ENCODE data around the gene LRRC55.
A peak's percentile ranks its signal among the peaks of the same experiment; 100 is the strongest.

Gene LRRC55

DNA sequence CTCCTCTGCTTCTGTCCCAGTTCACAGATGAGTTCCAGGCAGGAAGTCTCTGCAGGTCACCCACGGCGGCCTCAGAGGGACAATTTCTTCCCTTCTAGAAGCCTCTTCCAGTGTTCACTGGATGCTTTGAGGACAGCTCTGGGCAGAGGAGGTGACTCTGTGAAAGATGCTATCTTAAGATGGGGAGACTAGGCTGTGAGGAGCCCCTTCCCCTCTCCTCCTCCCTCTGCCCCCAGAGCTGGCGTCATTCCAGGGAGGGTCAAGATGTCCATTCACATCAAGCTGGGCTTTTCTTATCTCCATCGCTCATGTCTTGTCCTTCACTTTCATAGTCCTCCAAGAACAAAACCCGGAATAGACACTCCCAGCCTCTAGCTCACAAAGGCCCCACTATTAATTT lies 51.9 kb downstream of the LRRC55 start:
- DNase-seq: no peak

DNA sequence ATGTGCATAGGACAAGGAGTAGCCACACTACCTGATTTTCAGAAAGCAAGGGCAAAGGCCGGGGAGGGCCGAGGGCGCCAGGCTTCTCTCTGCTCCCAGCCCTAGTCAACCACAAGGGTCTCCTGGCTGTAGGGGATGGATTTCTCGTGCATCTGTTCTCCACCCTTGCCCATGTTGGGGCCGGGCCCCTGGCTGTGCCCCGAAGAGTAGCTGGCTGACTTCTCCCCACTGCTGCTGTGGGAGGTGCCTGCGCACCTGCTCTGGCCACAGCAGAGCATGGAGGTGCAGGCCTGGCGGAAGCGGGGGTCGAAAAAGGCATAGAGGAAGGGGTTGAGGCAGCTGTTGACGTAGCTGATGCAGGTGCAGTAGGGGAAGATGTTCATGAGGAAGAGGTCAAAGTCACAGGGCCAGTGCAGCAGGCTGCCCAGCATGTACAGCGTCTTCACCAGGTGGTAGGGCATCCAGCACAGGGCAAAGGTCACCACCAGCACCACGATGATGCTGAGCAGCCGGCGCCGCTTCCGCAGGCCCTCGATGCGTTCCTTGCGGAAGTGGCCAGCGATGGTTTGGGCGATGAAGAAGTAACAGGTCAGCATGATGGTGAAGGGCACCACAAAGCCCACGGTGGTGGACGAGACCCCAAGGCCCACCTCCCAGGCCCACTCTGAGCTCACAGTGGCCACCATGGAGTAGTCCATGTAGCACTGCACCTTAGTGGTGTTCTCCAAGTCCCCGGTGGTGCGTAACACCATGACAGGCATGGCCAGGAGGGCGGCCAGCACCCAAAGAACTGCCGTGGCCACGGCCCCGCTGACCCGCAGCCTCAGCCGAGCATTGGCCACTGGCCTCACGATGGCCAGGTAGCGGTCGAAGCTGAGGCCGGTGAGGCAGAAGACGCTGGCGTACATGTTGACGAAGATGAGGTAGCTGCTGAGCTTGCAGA lies 54.3 kb downstream of the LRRC55 start:
- DNase-seq: no peak

DNA sequence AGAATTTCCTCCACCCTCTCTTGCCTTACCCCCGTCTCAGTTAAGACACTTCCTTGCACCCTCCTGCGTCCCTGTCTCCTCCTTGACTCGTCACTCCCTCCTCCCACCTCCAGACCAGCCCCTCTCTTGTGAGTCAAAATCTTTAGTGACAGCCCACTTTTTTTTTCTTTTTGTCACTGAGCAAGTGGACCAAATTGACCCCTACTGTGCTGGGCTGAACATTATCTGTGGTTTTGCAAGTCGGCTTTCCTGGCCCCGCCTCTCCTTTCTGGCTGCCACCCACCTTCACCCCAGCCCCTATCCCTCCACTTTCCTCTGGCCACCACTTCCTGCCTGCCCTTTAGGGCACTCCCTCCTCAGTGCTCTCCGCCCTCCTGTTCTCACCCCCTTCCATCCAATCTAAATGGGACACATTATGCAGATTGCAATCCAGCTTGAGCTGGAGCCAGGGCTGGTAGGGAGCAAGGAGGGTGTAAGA lies 55.5 kb downstream of the LRRC55 start, which contains the start of gene APLNR:
APLNR (minus strand) TSS at position 47 of the 478 bp plus-strand sequence. CDS start 246 bp downstream, outside the sequence.
- DNase-seq: no peak

DNA sequence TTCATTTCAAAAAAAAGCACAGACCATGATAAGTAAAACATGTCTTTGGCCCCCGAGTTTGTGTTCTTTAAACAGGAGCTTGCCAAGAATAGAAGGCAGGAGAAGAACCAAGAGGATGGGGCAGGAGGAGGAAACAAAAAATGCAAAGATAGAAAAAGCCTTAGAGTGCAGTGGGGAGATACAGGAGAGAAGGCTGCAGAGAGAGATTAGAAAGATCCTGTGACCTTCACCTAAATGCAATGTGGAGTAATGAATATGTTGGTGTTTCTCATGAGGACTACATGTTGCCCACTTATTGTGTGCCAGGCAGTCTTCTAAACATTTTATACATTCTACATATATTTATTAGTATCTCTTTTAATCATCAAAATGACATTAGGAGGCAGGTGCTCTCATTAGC lies 57.6 kb downstream of the LRRC55 start:
- DNase-seq: no peak

DNA sequence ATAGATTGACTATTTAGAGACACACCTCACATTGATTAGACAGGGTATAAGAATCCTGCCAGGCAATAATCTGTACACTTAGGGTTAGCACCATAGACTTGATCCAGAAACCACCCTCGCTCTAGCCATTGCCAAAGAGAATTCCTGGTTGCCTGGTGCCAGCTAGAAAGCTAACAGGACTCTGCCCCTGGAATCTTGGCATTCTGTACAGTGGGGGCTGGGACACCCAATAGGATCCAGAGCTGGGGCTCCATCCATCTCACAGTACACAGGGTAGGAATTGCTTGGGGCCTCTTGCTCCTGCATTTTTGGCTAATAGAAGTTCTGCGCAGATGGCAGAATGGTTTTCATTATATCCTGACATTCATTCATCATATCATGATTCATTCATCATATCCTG lies 58.3 kb downstream of the LRRC55 start:
- DNase-seq: peak in 5 of 56 donors; percentile 5 to 36 (median 16)

DNA sequence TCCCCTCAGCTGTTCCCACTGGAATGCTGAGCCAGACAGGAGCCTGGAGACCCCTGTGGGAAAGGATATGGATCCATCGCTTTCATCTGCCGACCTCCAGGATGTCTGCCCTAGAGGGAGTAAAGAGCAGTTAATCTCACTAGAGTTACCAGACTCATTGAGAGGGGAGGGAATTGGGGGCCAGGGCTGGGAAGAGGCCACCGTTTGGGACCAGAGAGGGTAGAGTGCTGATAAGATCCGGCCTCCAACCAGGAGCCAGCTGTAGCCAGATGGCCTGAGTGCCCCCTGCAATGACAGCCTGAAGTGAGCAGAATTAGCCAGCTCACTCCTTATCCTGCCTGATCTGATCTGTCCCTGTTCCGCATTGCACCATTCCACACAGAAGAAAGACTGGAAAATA lies 59.0 kb downstream of the LRRC55 start:
- DNase-seq: no peak

Data from nucleus accumbens (tissue), 56 donors.